T-helper 1 cell (primary cell): ENCODE measurements around the gene WDR81.
A peak's percentile ranks its signal among the peaks of the same experiment; 100 is the strongest.
"Not testable (repeated sequence)": the region's sequence is repeated elsewhere in the genome, so short reads cannot be mapped to it uniquely, and the experiment has no call there.

ENCODE experiments used
- DNase-seq, 5 donors: peaks; one replicate each; pipeline ENCODE4 v3.0.0-alpha.2; 2012 to 2020

The WDR81 gene

GRCh38 chr17:1754430-1755112 lies 30.1 kb downstream of the WDR81 start:
- DNase-seq = no peak

- no peak for DNase-seq
Observed at GRCh38 chr17:1755252-1755826, 30.8 kb downstream of the WDR81 start.

- no peak for DNase-seq
Observed at GRCh38 chr17:1755827-1756262, 31.3 kb downstream of the WDR81 start.

DNA sequence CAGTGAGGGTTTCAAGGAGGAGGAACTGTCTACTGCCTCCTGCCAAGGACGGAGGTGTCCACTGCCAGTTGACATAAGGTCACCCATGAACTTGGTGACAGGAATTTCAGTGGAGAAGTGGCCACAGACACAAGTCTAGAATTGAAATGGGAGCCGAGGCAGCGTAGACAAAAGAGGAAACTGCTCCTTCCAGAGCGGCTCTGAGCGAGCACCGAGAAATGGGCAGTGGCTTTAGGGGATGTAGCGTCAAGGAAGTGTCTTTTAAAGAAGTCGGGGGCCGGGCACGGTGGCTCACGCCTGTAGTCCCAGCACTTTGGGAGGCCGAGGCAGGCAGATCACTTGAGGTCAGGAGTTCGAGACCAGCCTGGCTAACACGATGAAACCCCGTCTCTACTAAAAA lies 34.3 kb downstream of the WDR81 start:
- DNase-seq = no peak

DNA sequence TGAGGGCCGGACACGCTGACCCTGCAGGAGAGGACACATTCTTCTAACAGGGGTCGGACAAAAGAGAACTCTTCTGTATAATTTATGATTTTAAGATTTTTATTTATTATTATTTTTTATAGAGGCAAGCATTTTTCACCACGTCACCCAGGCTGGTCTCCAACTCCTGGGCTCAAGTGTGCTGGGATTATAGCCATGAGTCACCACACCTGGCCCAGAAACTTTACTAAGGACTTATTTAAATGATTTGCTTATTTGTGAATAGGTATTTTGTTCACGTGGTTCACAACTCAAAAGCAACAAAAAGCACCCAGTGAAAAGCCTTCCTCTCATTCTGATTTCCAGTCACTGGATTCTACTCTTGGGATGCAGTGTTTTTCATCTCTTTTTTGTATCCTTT lies 35.0 kb downstream of the WDR81 start:
- DNase-seq = no peak

DNA sequence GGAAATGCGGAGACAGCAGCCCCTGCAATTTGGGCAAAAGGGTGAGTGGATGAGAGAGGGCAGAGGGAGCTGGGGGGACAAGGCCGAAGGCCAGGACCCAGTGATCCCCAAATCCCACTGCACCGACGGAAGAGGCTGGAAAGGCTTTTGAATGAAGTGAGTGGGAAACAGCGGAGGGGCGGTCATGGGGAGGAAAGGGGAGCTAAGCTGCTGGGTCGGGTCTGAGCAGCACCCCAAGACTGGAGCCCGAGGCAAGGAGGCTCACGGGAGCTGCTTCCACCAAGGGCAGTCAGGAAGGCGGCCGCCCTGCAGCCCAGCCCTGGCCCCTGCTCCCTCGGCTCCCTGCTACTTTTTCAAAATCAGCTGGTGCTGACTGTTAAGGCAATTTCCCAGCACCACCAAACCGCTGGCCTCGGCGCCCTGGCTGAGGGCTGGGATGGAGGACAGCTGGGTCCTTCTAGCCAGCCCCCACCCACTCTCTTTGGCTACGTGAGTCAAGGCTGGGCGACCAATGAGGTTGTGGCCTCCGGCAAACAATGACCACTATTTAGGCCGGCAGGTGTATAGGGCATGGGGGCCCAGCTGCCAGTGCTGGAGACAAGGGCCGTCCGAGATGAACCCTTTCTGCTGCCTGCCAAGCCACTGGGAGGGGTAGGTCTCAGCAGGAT lies 37.9 kb downstream of the WDR81 start:
- no peak for DNase-seq

GRCh38 chr17:1762901-1763898 lies 38.7 kb downstream of the WDR81 start:
- DNase-seq = no peak

GRCh38 chr17:1764284-1764683 lies 39.8 kb downstream of the WDR81 start:
- peak; percentile 11 to 89 (median 48) for DNase-seq

- DNase-seq = not testable (repeated sequence)
Observed at GRCh38 chr17:1764705-1765104, 40.2 kb downstream of the WDR81 start.

GRCh38 chr17:1765576-1765975 lies 41.1 kb downstream of the WDR81 start:
- no peak for DNase-seq

DNA sequence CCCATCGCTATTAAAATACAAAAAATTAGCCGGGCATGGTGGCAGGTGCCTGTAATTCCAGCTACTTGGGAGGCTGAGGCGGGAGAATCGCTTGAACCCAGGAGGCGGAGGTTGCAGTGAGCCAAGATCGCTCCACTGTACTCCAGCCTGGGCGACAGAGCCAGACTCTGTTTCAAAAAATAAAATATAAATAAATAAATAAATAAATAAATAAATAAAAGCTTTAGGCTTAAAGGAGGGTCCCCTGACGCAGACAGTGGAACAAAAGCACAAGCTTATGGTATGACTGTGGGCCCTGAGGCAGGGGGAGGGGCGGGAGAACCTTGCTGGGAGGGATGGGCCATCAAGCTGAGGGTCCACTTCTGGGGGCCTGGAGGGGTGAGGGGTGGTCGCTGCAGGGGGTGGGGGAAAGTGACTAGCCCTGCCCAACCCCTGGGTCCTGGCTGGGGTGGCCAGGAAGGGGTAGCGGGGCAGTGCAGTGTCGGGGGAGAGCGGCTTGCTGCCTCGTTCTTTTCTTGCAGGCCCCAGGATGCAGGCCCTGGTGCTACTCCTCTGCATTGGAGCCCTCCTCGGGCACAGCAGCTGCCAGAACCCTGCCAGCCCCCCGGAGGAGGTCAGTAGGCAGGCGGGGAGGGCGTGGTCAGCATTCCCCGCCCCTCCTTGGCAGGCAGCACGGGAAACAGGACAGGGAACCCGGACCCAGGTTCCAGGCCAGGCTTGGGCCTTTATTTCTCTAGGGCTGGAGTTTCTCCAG lies 42.1 kb downstream of the WDR81 start:
- DNase-seq = no peak

DNA sequence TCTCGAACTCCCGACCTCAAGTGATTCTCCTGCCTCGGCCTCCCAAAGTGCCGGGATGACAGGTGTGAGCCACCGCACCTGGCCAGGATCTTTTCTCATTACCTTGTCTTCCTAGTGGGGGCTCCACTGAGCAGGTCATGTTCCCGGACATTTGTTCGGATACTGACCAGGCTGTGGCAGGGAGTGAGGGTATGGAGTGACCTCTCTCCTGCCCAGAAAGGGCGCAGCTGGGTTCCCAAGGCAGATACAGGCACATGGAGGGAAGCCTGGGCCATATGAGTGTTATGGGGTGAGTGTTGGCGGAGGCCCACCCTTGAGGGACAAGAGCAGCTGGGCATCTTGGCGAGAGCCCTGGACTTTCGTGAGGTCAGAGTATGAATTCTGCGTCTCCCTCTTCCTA lies 42.9 kb downstream of the WDR81 start:
- no peak for DNase-seq

GRCh38 chr17:1769822-1770477 lies 45.4 kb downstream of the WDR81 start:
- no peak for DNase-seq

DNA sequence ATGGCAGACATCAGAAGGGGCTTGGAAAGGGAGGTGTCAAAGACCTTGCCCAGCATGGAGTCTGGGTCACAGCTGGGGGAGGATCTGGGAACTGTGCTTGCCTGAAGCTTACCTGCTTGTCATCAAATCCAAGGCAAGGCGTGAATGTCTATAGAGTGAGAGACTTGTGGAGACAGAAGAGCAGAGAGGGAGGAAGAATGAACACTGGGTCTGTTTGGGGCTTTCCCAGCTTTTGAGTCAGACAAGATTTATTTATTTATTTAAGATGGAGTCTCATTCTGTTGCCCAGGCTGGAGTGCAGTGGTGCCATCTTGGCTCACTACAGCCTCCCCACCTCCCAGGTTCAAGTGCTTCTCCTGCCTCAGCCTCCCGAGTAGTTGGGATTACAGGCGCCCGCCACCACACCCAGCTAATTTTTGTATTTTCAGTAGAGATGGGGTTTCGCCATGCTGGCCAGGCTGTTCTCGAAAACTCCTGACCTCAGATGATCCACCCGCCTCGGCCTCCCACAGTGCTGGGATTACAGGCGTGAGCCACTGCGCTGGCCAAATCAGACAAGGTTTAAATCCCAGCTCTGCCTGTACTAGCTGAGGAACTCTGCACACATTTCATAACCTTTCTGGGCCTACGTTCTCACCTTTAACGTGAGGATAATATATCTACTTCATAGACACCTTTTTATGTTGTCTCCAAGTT lies 48.6 kb downstream of the WDR81 start:
- DNase-seq = not testable (repeated sequence)

- no peak for DNase-seq
Observed at GRCh38 chr17:1773696-1774181, 49.2 kb downstream of the WDR81 start.

DNA sequence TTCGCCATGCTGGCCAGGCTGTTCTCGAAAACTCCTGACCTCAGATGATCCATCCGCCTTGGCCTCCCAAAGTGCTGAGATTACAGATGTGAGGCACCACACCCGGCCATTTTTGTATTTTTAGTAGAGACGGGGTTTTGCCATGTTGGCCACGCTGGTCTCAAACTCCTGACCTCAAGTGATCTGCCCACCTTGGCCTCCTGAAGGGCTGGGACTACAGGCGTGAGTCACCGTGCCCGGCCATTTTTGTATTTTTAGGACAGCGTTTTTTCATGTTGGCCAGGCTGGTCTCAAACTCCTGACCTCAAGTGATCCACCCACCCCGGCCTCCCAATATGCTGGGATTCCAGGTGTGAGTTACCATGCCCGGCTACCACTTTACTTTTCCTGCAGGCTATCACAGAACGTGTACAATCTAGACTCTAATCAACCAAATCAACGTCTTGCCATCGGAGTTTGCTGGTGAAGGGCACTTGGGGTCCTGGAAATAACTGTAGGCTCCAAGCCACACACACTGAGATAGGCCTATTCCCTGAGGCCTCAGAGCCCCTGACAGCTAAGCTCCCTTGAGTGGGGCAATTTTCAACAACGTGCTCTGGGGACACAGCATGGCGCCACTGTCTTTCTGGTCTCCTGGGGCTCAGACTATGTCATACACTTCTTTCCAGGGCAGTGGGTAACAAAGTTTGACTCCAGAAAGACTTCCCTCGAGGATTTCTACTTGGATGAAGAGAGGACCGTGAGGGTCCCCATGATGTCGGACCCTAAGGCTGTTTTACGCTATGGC lies 50.1 kb downstream of the WDR81 start:
- DNase-seq = no peak

DNA sequence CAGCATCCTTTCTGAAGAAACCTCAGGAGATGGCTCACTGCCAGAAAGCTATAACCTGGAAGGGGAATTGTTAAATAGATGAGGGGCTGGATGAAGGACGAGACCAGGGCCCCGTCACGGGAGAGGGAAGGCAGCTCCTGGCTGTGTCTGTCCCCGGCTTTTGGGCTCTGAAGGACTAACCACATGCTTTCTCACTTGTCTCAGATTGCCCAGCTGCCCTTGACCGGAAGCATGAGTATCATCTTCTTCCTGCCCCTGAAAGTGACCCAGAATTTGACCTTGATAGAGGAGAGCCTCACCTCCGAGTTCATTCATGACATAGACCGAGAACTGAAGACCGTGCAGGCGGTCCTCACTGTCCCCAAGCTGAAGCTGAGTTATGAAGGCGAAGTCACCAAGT lies 51.8 kb downstream of the WDR81 start:
- no peak for DNase-seq

DNA sequence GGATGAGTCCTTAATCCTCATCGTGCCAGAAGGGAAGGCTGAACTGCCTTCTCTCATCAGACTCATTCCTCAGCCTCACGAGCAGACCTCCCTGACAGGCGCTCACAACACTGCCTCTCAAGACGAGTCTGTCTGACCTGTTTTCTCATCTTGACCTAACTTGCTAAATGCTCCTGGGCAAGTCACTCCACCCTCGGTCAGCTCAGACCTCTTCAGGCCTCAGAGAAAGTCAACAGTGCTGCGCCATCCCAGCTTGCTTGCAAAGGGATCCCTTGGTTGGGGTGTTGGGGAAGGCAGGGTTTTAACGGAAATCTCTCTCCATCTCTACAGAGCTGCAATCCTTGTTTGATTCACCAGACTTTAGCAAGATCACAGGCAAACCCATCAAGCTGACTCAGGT lies 52.4 kb downstream of the WDR81 start:
- DNase-seq = no peak

GRCh38 chr17:1779571-1780131 lies 55.1 kb downstream of the WDR81 start:
- DNase-seq = no peak

DNA sequence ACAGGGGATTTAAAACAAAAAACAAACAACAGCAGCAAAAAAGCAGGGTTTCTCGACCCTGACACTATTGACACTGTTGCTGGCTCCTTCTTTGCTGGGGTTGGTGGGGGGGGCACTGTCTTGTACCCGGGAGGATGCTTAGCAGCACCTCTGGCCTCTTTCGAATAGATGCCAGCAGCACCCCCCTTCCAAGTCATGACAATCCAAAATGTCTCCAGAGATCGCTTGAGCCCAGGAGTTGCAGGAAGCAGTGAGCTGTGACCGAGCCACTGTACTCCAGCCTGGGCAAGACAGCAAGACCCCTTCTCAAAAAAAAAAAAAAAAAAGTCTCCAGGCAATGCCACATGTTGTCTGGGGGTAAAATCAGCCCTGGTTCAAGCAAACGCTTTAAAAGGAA lies 57.7 kb downstream of the WDR81 start:
- no peak for DNase-seq
